Stimulated activated naive CD8-positive, alpha-beta T cell treated with anti-CD3 and anti-CD28 coated beads, Interleukin-15, Interleukin-2, amounts not matched to agents 100 ng/mL and 50 ng/mL, for 24 hours (primary cell): ENCODE data around the gene GATA2.

Source experiments
- H3K27ac Mint-ChIP-seq: one replicate; pipeline ENCODE4 v1.8.0; 2021; ENCODE audit warnings: mild to moderate bottlenecking, mixed read lengths
- H3K27me3 Mint-ChIP-seq: one replicate; pipeline ENCODE4 v1.8.0; 2021; ENCODE audit warnings: mixed read lengths
- H3K36me3 Mint-ChIP-seq: one replicate; pipeline ENCODE4 v1.8.0; 2021; ENCODE audit warnings: low read depth, mixed read lengths
- H3K4me1 Mint-ChIP-seq: one replicate; pipeline ENCODE4 v1.8.0; 2021; ENCODE audit warnings: low read depth, mixed read lengths
- H3K4me3 Mint-ChIP-seq: one replicate; pipeline ENCODE4 v1.8.0; 2021; ENCODE audit warnings: mild to moderate bottlenecking, mixed read lengths
- H3K9me3 Mint-ChIP-seq: one replicate; pipeline ENCODE4 v1.8.0; 2021; ENCODE audit warnings: mixed read lengths

GATA2 gene

GRCh38 chr3:128452678-128453275 lies 40.2 kb downstream of the GATA2 start:
- Mint-ChIP-seq H3K9me3 (peaks cover 5% of the 10 kb centered on the region), H3K4me1 (peaks cover 16% of the 10 kb centered on the region), H3K36me3 (peaks cover 5% of the 10 kb centered on the region), H3K27me3 (peaks cover 26% of the 10 kb centered on the region), H3K27ac (no peak overlapping the region), H3K4me3 (no peak overlapping the region)

- Mint-ChIP-seq H3K27ac (no peak overlapping the region), H3K36me3 (peaks cover 5% of the 10 kb centered on the region), H3K9me3 (peaks cover 9% of the 10 kb centered on the region), H3K4me1 (peaks cover 23% of the 10 kb centered on the region), H3K27me3 (peaks cover 26% of the 10 kb centered on the region), H3K4me3 (no peak overlapping the region)
These were observed 40.9 kb downstream of the GATA2 start for GRCh38 chr3:128452120-128452519.

DNA sequence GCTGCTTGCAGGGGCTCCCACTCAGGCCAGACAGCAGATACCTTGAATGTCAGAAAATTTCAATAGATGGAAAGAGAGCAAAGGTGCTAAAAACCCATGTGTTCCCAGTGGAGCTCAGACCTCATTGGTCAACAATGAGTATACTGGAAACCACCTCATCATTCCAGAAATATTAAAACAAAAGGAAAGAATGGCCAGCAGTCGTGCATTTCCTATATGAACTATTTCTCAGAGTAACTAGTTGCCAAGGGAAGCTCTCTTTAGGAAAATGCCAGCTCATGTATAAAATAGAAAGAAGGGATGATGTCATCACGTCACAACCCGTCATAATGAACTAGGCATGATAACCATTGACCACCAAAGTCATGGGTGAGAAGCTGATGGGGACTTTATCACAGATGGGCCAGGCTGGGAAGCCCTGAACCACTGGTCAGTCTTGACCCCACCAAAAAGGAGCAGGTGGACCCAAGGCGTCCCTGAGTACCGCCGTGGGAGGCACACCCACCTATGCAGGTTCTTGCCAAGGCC lies 43.8 kb downstream of the GATA2 start:
- no peak overlapping the region for H3K27ac Mint-ChIP-seq
- peaks cover 27% of the 10 kb centered on the region for H3K4me1 Mint-ChIP-seq
- H3K4me3 Mint-ChIP-seq = no peak overlapping the region
- peaks cover 12% of the 10 kb centered on the region for H3K9me3 Mint-ChIP-seq
- peaks cover 5% of the 10 kb centered on the region for H3K36me3 Mint-ChIP-seq
- peaks cover 10% of the 10 kb centered on the region for H3K27me3 Mint-ChIP-seq

- Mint-ChIP-seq H3K27ac (peak overlapping the region; percentile 47), H3K4me3 (peak overlapping the region; percentile 9), H3K9me3 (peaks cover 12% of the 10 kb centered on the region), H3K27me3 (peaks cover 6% of the 10 kb centered on the region), H3K36me3 (peaks cover 5% of the 10 kb centered on the region), H3K4me1 (peaks cover 27% of the 10 kb centered on the region)
These were observed 44.5 kb downstream of the GATA2 start for GRCh38 chr3:128448491-128448890.

DNA sequence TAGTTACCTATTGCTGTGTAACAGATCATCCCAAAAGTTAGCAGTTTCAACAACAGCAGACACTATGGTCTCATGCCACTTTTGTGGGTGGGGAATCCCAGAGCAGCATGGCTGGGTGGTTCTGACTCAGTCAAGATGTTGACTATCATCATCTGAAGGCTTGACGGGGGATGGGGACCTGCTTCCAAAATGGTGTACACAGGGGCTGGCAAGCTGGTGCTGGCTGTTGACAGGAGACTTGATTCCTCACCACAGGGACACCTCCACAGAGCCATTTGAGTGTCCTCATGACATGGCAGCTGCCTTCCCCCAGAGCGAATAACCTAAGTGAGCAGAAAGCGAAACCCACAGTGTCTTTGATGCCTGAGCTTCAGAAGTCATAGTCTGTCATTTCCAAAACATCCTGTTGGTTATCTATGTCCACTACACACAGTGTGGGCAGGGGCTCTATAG lies 45.4 kb downstream of the GATA2 start:
- Mint-ChIP-seq H3K27ac (peak overlapping the region; percentile 62), H3K4me1 (peaks cover 27% of the 10 kb centered on the region), H3K9me3 (peaks cover 12% of the 10 kb centered on the region), H3K36me3 (peaks cover 5% of the 10 kb centered on the region), H3K4me3 (no peak overlapping the region), H3K27me3 (peaks cover 9% of the 10 kb centered on the region)

GRCh38 chr3:128446821-128447220 lies 46.2 kb downstream of the GATA2 start:
- no peak overlapping the region for H3K27ac Mint-ChIP-seq
- peaks cover 5% of the 10 kb centered on the region for H3K36me3 Mint-ChIP-seq
- H3K4me3 Mint-ChIP-seq = no peak overlapping the region
- H3K27me3 Mint-ChIP-seq = peaks cover 6% of the 10 kb centered on the region
- peaks cover 12% of the 10 kb centered on the region for H3K9me3 Mint-ChIP-seq
- peaks cover 27% of the 10 kb centered on the region for H3K4me1 Mint-ChIP-seq

- Mint-ChIP-seq H3K4me1 (peaks cover 27% of the 10 kb centered on the region), H3K36me3 (peaks cover 5% of the 10 kb centered on the region), H3K9me3 (peaks cover 12% of the 10 kb centered on the region), H3K27me3 (peaks cover 4% of the 10 kb centered on the region), H3K4me3 (no peak overlapping the region), H3K27ac (no peak overlapping the region)
These were observed 47.6 kb downstream of the GATA2 start for GRCh38 chr3:128445357-128445756.

- H3K27ac Mint-ChIP-seq = no peak overlapping the region
- peaks cover 21% of the 10 kb centered on the region for H3K4me1 Mint-ChIP-seq
- H3K9me3 Mint-ChIP-seq = peaks cover 11% of the 10 kb centered on the region
- peaks cover 5% of the 10 kb centered on the region for H3K36me3 Mint-ChIP-seq
- peaks cover 9% of the 10 kb centered on the region for H3K27me3 Mint-ChIP-seq
- no peak overlapping the region for H3K4me3 Mint-ChIP-seq
These were observed 49.2 kb downstream of the GATA2 start for GRCh38 chr3:128443771-128444170.

GRCh38 chr3:128442949-128443348 lies 50.1 kb downstream of the GATA2 start:
- peaks cover 13% of the 10 kb centered on the region for H3K4me1 Mint-ChIP-seq
- peaks cover 6% of the 10 kb centered on the region for H3K9me3 Mint-ChIP-seq
- no peak overlapping the region for H3K4me3 Mint-ChIP-seq
- peaks cover 9% of the 10 kb centered on the region for H3K27me3 Mint-ChIP-seq
- no peak overlapping the region for H3K27ac Mint-ChIP-seq
- no peaks in the 10 kb centered on the region for H3K36me3 Mint-ChIP-seq

GRCh38 chr3:128442070-128442469 lies 50.9 kb downstream of the GATA2 start:
- peaks cover 4% of the 10 kb centered on the region for H3K4me1 Mint-ChIP-seq
- peaks cover 3% of the 10 kb centered on the region for H3K9me3 Mint-ChIP-seq
- no peaks in the 10 kb centered on the region for H3K36me3 Mint-ChIP-seq
- no peak overlapping the region for H3K4me3 Mint-ChIP-seq
- H3K27ac Mint-ChIP-seq = no peak overlapping the region
- H3K27me3 Mint-ChIP-seq = peaks cover 9% of the 10 kb centered on the region

- Mint-ChIP-seq H3K4me1 (no peaks in the 10 kb centered on the region), H3K4me3 (no peak overlapping the region), H3K27me3 (peaks cover 9% of the 10 kb centered on the region)
These were observed 53.8 kb downstream of the GATA2 start for GRCh38 chr3:128439226-128439625.

DNA sequence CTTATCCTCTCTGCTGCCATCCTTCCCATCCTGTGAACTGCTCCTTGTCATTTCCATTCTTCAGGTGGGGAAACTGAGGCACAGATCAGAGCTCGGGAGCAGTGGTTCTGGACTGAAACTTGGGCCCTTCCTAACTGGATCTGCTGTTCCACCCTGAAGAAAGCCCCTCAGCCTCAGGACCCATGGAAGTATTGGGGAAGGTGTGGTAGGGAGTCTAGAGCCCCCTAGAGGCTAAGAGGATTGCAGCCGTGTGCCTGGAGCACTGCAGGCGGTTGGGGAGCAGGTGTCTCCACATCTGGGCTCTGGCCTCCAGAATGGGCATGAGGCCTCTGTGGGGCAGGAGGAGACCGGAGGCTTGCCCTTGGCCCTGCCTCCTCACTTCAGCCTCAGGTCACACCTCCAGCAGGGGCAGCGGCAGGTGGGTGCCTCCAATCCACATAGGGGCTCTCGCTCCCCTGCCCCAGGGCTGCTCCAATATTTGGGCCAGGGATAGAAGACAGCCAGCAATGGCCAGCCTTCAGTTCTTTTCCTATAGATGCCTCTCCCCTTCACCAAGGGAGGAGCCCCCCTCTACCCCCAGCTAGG lies 54.4 kb downstream of the GATA2 start:
- peaks cover 14% of the 10 kb centered on the region for H3K27me3 Mint-ChIP-seq
- no peaks in the 10 kb centered on the region for H3K4me1 Mint-ChIP-seq
- H3K4me3 Mint-ChIP-seq = no peak overlapping the region
- H3K36me3 Mint-ChIP-seq = no peaks in the 10 kb centered on the region
- H3K27ac Mint-ChIP-seq = no peak overlapping the region
- H3K9me3 Mint-ChIP-seq = no peaks in the 10 kb centered on the region

More at GRCh38 chr3:128439226-128439625, 53.8 kb downstream of the GATA2 start:
- Mint-ChIP-seq H3K27ac (no peak overlapping the region), H3K36me3 (no peaks in the 10 kb centered on the region), H3K9me3 (no peaks in the 10 kb centered on the region)

GRCh38 chr3:128436214-128436613 lies 56.8 kb downstream of the GATA2 start:
- H3K27me3 Mint-ChIP-seq = peaks cover 27% of the 10 kb centered on the region
- H3K36me3 Mint-ChIP-seq = no peaks in the 10 kb centered on the region
- no peaks in the 10 kb centered on the region for H3K9me3 Mint-ChIP-seq
- no peak overlapping the region for H3K4me3 Mint-ChIP-seq
- H3K4me1 Mint-ChIP-seq = peaks cover 10% of the 10 kb centered on the region
- H3K27ac Mint-ChIP-seq = no peak overlapping the region

DNA sequence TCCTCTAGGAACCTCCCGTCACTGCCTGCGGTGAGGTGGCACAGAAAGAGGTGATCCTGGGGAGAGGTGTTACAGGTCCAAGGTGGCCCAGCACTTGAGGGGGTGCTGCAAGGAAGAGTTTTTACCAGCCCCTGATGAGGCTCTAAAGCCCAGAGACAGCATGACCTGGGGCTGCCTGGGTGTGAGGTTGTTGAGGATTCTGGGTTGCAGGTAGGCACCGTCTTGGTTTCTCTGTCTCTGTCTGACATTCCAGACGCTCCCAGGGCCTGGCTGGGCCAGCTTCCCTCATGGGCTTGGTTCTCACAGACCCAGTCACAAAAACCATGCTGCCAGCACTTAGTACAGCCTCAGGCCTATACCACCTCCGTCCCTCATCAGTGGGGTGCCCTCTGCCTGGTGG lies 57.4 kb downstream of the GATA2 start:
- H3K4me1 Mint-ChIP-seq = peaks cover 10% of the 10 kb centered on the region
- H3K9me3 Mint-ChIP-seq = no peaks in the 10 kb centered on the region
- no peaks in the 10 kb centered on the region for H3K36me3 Mint-ChIP-seq
- no peak overlapping the region for H3K4me3 Mint-ChIP-seq
- H3K27me3 Mint-ChIP-seq = peaks cover 33% of the 10 kb centered on the region
- no peak overlapping the region for H3K27ac Mint-ChIP-seq

GRCh38 chr3:128435058-128435457 lies 57.9 kb downstream of the GATA2 start:
- H3K27me3 Mint-ChIP-seq = peaks cover 35% of the 10 kb centered on the region
- H3K27ac Mint-ChIP-seq = no peak overlapping the region
- no peaks in the 10 kb centered on the region for H3K9me3 Mint-ChIP-seq
- H3K4me3 Mint-ChIP-seq = no peak overlapping the region
- H3K4me1 Mint-ChIP-seq = peaks cover 10% of the 10 kb centered on the region
- H3K36me3 Mint-ChIP-seq = no peaks in the 10 kb centered on the region
